ENCODE data around the gene ZCCHC14.
"Not testable (repeated sequence)": the region's sequence is repeated elsewhere in the genome, so short reads cannot be mapped to it uniquely, and the experiment has no call there.

ZCCHC14 gene

GRCh38 chr16:87495578-87496446 lies 3.0 kb upstream of the ZCCHC14 start:
- no peak for DNase-seq

- DNase-seq, result peak; percentile 40
Measured at GRCh38 chr16:87493608-87494280, 920 bp upstream of the ZCCHC14 start.

- DNase-seq, result no peak
Measured at GRCh38 chr16:87492291-87492630, 563 bp downstream of the ZCCHC14 start.

DNA sequence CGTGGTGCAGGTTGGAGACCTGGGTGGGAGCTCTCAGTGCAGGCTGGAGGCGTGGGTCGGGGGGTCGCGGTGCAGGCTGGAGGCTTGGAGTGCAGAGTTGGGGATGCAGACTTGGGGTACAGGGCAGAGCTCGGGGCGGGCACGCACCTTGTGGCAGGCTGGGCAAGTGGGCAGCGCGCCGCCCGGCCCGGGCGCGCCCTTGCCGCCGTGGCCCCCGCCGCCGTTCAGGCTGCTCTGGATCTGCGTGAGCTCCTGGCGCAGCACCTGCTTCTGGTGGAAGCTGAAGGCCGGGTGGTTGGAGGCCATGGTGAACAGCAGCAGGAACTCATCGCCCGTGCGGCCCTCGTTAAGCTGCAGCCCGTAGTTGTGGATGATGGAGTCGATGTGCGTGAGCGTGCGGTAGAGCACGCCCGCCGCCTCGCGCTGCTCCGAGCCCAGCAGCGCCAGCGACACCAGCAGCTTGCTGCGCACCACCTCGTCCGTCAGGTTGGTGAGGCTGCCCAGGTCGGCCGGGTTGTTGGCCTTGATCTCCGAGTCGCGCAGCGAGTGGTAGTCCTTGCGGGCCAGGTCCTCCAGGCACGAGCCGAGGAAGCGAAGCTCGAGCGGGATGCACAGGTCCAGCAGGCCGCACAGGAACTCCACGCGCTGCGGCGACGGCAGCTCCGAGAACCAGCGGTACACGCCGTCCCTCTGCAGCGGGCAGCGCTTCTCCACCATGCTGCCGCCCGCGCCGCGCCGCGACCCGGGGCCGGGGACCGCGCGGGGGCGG lies 1.1 kb downstream of the ZCCHC14 start:
- DNase-seq, result peak; percentile 53

DNA sequence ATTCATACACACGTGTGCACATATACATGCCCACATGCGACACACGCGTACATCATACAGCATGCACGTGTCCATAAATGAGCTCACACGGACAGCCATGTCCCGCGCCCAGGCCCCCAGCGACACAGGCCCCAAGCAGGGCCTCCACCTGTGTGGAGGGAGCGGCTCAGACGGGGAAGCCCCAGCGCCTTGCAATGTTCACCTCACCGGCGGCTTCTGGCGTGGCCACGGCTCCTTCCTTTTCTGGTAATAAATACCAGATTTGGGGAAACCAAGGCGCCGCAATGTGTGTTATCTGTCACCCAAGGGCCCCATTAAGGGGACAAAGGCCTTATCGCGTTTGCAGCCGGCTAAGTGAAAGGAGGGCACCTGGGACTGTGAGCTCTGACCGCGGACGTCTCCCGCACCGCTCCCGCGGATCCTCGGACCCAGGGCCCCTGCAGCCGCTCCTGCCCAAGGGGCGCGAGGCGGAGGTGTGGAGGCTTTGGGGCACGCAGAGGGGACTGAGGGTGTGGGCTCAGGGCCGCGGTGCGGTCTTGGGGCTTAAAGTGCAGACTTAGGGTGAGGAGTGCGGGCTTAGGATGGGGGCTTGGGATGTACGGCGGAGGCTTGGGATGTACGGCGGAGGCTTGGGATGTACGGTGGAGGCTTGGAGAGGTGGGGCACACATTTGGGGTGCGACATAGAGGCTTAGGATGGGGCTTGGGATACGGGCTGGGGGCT lies 1.9 kb downstream of the ZCCHC14 start:
- not testable (repeated sequence) for DNase-seq

GRCh38 chr16:87490096-87490798 lies 2.6 kb downstream of the ZCCHC14 start:
- no peak for DNase-seq

GRCh38 chr16:87489434-87490045 lies 3.3 kb downstream of the ZCCHC14 start:
- no peak for DNase-seq

DNA sequence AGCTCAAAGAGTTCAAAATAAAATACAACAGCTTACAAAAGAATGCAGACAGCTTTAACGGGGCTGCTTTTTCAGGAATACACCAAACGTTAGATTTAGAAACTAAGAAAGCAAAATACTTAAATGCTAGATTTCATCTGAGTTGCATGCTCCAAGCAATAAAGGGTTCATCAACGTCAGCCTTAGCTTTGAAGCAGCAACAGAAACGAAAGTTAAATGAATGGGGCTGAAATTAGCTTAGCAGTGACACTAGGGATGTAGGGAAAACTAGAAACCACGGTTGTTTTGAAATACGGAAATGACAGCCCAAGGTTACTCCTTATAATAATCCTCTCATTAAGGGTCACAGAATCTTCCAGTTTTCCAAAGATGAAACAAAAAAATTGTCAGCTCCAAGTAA lies 3.9 kb downstream of the ZCCHC14 start:
- not testable (repeated sequence) for DNase-seq

DNA sequence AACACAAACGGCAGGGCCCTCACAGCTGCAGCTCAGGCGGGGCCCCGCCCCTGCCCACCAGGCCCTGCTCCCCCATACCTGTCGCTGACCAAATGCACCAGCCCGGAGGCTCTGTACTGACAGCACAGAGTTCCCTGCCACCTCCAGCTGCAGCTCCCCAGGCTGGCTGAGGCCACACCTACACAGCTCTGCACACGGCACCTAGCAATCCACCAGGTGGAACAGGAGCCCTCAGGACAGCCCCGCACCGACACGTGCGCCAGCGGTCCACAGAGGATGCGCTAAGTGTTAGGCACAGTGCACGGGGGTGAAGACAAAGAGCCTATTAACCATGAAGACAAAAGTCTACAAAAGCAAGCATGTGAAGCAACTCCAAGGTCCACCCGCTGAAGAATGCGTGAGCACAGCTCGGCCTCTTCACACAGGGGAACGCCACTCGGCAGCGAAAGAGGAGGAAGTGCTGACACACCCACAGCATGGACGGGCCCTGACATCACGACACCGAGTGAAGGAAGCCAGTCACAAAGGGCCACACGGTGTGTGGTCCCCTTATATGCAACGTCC lies 5.4 kb downstream of the ZCCHC14 start:
- peak; percentile 96 for DNase-seq

- DNase-seq, result no peak
Measured at GRCh38 chr16:87486713-87487247, 6.0 kb downstream of the ZCCHC14 start.

- DNase-seq, result peak; percentile 24
Measured at GRCh38 chr16:87486282-87486681, 6.5 kb downstream of the ZCCHC14 start.

GRCh38 chr16:87485792-87486191 lies 7.0 kb downstream of the ZCCHC14 start:
- DNase-seq, result peak; percentile 68

GRCh38 chr16:87484487-87485331 lies 8.1 kb downstream of the ZCCHC14 start:
- DNase-seq, result no peak

GRCh38 chr16:87483481-87483880 lies 9.3 kb downstream of the ZCCHC14 start:
- no peak for DNase-seq

GRCh38 chr16:87482670-87483069 lies 10.2 kb downstream of the ZCCHC14 start:
- not testable (repeated sequence) for DNase-seq

- no peak for DNase-seq
Measured at GRCh38 chr16:87482266-87482665, 10.6 kb downstream of the ZCCHC14 start.

- not testable (repeated sequence) for DNase-seq
Measured at GRCh38 chr16:87481711-87482110, 11.1 kb downstream of the ZCCHC14 start.

DNA sequence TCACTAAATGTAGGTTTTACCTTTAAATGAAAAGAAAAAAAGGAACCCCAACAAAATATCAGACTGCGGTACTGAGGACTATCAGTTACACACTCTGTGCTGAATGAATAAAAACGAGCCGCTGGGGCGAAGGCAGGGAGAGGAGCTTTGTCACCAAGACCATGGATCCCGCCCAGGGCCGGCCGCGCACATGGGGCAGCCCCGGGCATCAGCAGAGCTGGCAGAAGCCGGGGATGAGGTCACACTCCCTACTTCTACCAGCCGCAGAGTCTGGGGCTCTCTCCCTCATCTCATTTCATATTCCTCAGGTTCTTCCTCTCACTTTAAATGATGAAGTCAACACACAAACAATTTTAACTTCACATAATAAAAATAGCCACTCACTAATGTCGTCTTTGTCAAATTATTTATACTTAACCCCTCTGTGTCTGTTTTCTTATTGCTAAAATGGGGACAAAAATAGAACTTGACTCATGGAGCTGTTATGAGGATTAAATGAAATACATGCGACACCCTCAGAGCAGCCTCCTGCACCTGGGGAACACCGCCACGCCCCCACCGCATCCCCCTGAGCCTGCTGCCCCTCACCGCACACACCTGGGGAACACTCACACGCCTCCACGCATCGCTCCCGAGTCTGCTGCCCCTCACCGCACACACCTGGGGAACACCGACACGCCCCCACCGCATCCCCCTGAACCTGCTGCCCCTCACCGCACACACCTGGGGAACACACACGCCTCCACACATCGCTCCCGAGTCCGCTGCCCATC lies 15.4 kb downstream of the ZCCHC14 start:
- not testable (repeated sequence) for DNase-seq

GRCh38 chr16:87474566-87474996 lies 18.2 kb downstream of the ZCCHC14 start:
- DNase-seq, result no peak

Measured in DMS53 (cell line).